ENCODE results near the gene CAPN1.
A peak's percentile ranks its signal among the peaks of the same experiment; 100 is the strongest.
"Not testable (repeated sequence)": the region's sequence is repeated elsewhere in the genome, so short reads cannot be mapped to it uniquely, and the experiment has no call there.

CAPN1 gene

DNA sequence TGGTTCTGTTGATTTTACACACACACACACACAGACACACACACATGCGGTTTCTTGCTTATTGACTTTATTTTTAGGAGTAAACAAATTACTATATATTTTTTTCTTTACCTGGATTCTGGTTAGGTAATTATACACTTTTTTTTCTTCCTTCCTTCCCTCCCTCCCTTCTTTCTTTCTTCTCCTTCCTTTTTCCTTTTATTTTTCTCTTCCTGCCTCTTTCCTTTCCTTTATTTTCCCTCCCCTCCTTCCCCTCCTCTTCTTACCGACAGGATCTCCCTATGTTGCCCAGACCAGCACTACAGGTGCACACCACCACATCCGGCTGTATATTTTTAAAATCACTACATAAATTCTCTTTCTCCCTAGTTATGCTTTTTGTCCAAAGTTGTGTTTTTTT lies 14.8 kb upstream of the CAPN1 start:
- no peak overlapping the region for H3K4me3 ChIP-seq (ENCODE audit: low read length)
- H3K9me3 ChIP-seq (ENCODE audit: control insufficient read depth, low read length), result no peaks in the 10 kb centered on the region
- H3K9ac ChIP-seq (ENCODE audit: low read length), result no peak overlapping the region
- peaks cover 8% of the 10 kb centered on the region for H3K4me1 ChIP-seq (ENCODE audit: control insufficient read depth, insufficient read depth, low read length)
- no peaks in the 10 kb centered on the region for H3K27me3 ChIP-seq (ENCODE audit: control insufficient read depth, insufficient read depth, low read length)
- no peaks in the 10 kb centered on the region for H3K36me3 ChIP-seq (ENCODE audit: control insufficient read depth, insufficient read depth, low read length)

- Histone ChIP-seq H3K4me3 (ENCODE audit: low read length) (no peak overlapping the region), H3K9me3 (ENCODE audit: control insufficient read depth, low read length) (no peaks in the 10 kb centered on the region), H3K27me3 (ENCODE audit: control insufficient read depth, insufficient read depth, low read length) (no peaks in the 10 kb centered on the region), H3K36me3 (ENCODE audit: control insufficient read depth, insufficient read depth, low read length) (no peaks in the 10 kb centered on the region), H3K4me1 (ENCODE audit: control insufficient read depth, insufficient read depth, low read length) (peaks cover 8% of the 10 kb centered on the region), H3K9ac (ENCODE audit: low read length) (no peak overlapping the region)
These were observed 14.1 kb upstream of the CAPN1 start for GRCh38 chr11:65167656-65168055.

- H3K9ac ChIP-seq (ENCODE audit: low read length), result no peak overlapping the region
- H3K27me3 ChIP-seq (ENCODE audit: control insufficient read depth, insufficient read depth, low read length), result no peaks in the 10 kb centered on the region
- H3K9me3 ChIP-seq (ENCODE audit: control insufficient read depth, low read length), result no peaks in the 10 kb centered on the region
- H3K4me3 ChIP-seq (ENCODE audit: low read length), result no peak overlapping the region
- H3K36me3 ChIP-seq (ENCODE audit: control insufficient read depth, insufficient read depth, low read length), result no peaks in the 10 kb centered on the region
- peaks cover 8% of the 10 kb centered on the region for H3K4me1 ChIP-seq (ENCODE audit: control insufficient read depth, insufficient read depth, low read length)
These were observed 12.5 kb upstream of the CAPN1 start for GRCh38 chr11:65169164-65169641.

GRCh38 chr11:65170058-65170534 lies 11.6 kb upstream of the CAPN1 start, which contains the start of gene SPDYC:
Gene SPDYC, plus strand, starts transcription at chr11:65170233. Its CDS starts 1,125 bp downstream, at chr11:65171358.
- no peak within 1 kb of the TSS for H3K4me3 ChIP-seq (ENCODE audit: low read length)

GRCh38 chr11:65172600-65172999 lies 9.1 kb upstream of the CAPN1 start:
- Histone ChIP-seq H3K4me3 (ENCODE audit: low read length) (no peak overlapping the region), H3K4me1 (ENCODE audit: control insufficient read depth, insufficient read depth, low read length) (no peaks in the 10 kb centered on the region), H3K27me3 (ENCODE audit: control insufficient read depth, insufficient read depth, low read length) (no peaks in the 10 kb centered on the region), H3K9ac (ENCODE audit: low read length) (no peak overlapping the region), H3K36me3 (ENCODE audit: control insufficient read depth, insufficient read depth, low read length) (no peaks in the 10 kb centered on the region), H3K9me3 (ENCODE audit: control insufficient read depth, low read length) (no peaks in the 10 kb centered on the region)

More at GRCh38 chr11:65170058-65170534, 11.6 kb upstream of the CAPN1 start, which contains the start of gene SPDYC:
- H3K27me3 ChIP-seq (ENCODE audit: control insufficient read depth, insufficient read depth, low read length), result no peaks in the 10 kb centered on the region
- no peak within 1 kb of the TSS for H3K9ac ChIP-seq (ENCODE audit: low read length)
- peaks cover 8% of the 10 kb centered on the region for H3K4me1 ChIP-seq (ENCODE audit: control insufficient read depth, insufficient read depth, low read length)
- no peaks in the 10 kb centered on the region for H3K9me3 ChIP-seq (ENCODE audit: control insufficient read depth, low read length)
- H3K36me3 ChIP-seq (ENCODE audit: control insufficient read depth, insufficient read depth, low read length), result no peaks in the 10 kb centered on the region

DNA sequence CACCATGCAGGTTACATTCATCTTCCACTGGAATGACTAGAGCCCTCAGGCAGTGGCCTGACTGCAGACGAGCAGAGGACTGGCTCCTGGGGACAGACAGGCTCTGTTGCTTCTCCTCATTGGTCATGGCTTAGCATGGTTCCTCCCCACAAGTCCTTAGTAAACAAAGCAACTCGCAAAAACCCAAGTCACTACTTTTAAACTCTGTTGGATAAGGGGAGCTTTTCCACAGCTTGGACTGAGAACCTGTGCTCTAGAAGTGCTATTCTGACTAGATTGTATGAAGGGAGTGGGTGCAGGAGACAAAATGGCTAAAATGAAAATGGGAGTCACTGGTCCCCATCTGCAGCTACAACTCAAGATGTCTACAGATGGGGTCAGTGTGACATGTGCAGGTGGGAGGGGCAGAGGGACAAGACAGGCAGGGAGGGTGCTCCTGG lies 7.1 kb upstream of the CAPN1 start:
- H3K9ac ChIP-seq (ENCODE audit: low read length); H3K4me1 ChIP-seq (ENCODE audit: control insufficient read depth, insufficient read depth, low read length); H3K9me3 ChIP-seq (ENCODE audit: control insufficient read depth, low read length); H3K36me3 ChIP-seq (ENCODE audit: control insufficient read depth, insufficient read depth, low read length); H3K27me3 ChIP-seq (ENCODE audit: control insufficient read depth, insufficient read depth, low read length); H3K4me3 ChIP-seq (ENCODE audit: low read length): not testable (repeated sequence)

DNA sequence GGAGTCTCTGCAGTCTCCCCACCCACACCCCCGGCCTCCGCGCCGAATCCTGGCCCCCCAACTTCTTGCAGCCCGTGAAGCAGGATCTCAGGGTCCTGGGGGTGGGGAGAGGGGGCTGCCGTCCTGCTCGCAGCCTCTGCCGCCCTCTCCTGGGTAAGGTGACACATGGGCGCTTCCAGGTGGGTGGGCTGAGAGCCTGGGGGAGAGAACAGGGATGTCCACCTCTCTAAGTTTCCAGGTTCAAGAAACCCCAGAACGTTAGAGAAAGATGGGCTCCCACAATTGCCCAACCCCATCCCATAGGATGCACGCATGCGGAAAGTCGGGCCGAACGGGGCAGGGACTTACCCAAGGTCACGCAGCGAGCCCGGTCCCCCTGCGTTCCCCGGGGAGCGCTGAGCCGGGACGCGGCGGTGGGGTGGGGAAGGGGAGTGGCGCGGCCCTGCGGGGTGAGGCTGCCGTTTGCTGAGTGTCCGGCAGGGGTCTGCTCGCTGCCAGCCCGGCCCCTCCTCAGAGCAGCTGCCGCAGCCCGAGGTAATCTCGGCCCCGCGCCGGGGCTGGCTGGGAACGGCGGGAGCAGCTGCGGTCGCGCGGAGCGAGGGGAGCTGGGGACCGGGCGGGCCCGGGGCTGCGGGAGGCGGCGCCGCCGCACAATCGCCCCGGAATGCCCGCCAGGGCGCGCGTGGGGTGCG lies 705 bp upstream of the CAPN1 start:
- Histone ChIP-seq H3K9me3 (ENCODE audit: control insufficient read depth, low read length) (no peaks in the 10 kb centered on the region), H3K27me3 (ENCODE audit: control insufficient read depth, insufficient read depth, low read length) (no peaks in the 10 kb centered on the region), H3K4me3 (ENCODE audit: low read length) (peak overlapping the region; percentile 75), H3K4me1 (ENCODE audit: control insufficient read depth, insufficient read depth, low read length) (peaks cover 28% of the 10 kb centered on the region), H3K9ac (ENCODE audit: low read length) (peak overlapping the region; percentile 67), H3K36me3 (ENCODE audit: control insufficient read depth, insufficient read depth, low read length) (no peaks in the 10 kb centered on the region)

GRCh38 chr11:65182258-65183170 lies 786 bp downstream of the CAPN1 start:
- Histone ChIP-seq H3K36me3 (ENCODE audit: control insufficient read depth, insufficient read depth, low read length) (peaks cover 11% of the 10 kb centered on the region), H3K9ac (ENCODE audit: low read length) (peak overlapping the region; percentile 96), H3K9me3 (ENCODE audit: control insufficient read depth, low read length) (no peaks in the 10 kb centered on the region), H3K4me1 (ENCODE audit: control insufficient read depth, insufficient read depth, low read length) (peaks cover 39% of the 10 kb centered on the region), H3K4me3 (ENCODE audit: low read length) (peak overlapping the region; percentile 99), H3K27me3 (ENCODE audit: control insufficient read depth, insufficient read depth, low read length) (no peaks in the 10 kb centered on the region)

DNA sequence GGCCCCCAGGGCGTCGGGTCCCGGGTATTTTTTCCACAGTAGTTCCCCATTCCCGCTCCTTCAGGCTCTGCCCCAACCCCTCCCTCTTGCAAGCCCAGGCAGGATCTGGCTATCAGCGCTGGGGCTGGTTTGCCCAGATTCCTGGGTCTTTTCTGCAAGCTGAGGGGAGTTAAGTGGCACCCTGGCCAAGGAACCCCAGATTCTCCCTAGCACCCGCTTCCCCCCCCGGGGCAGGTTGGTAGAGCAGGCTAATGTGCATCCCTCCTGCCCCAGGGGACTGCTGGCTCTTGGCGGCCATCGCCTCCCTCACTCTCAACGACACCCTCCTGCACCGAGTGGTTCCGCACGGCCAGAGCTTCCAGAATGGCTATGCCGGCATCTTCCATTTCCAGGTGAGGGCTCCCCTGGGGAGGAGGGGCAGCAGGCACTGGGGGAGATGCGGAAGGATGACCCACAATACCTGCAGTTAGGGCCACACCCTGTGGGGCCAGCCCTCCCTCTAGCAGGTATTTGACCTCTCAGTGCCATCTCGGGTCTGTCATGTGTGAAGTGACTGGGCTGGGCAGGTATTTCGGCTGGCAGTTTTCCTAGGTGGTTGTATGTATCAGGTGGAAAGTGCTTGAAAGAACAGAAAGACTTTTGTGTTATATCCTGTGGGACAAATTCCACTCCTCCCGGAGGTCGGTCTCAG lies 1.6 kb downstream of the CAPN1 start:
- H3K4me1 ChIP-seq (ENCODE audit: control insufficient read depth, insufficient read depth, low read length), result peaks cover 39% of the 10 kb centered on the region
- no peaks in the 10 kb centered on the region for H3K9me3 ChIP-seq (ENCODE audit: control insufficient read depth, low read length)
- peak overlapping the region; percentile 99 for H3K4me3 ChIP-seq (ENCODE audit: low read length)
- no peaks in the 10 kb centered on the region for H3K27me3 ChIP-seq (ENCODE audit: control insufficient read depth, insufficient read depth, low read length)
- H3K9ac ChIP-seq (ENCODE audit: low read length), result peak overlapping the region; percentile 96
- H3K36me3 ChIP-seq (ENCODE audit: control insufficient read depth, insufficient read depth, low read length), result peaks cover 11% of the 10 kb centered on the region

GRCh38 chr11:65184146-65184545 lies 2.4 kb downstream of the CAPN1 start:
- Histone ChIP-seq H3K27me3 (ENCODE audit: control insufficient read depth, insufficient read depth, low read length) (no peaks in the 10 kb centered on the region), H3K9ac (ENCODE audit: low read length) (no peak overlapping the region), H3K9me3 (ENCODE audit: control insufficient read depth, low read length) (no peaks in the 10 kb centered on the region), H3K4me1 (ENCODE audit: control insufficient read depth, insufficient read depth, low read length) (peaks cover 39% of the 10 kb centered on the region), H3K36me3 (ENCODE audit: control insufficient read depth, insufficient read depth, low read length) (peaks cover 11% of the 10 kb centered on the region), H3K4me3 (ENCODE audit: low read length) (no peak overlapping the region)

- Histone ChIP-seq H3K9ac (ENCODE audit: low read length) (no peak overlapping the region), H3K36me3 (ENCODE audit: control insufficient read depth, insufficient read depth, low read length) (peaks cover 11% of the 10 kb centered on the region), H3K9me3 (ENCODE audit: control insufficient read depth, low read length) (no peaks in the 10 kb centered on the region), H3K27me3 (ENCODE audit: control insufficient read depth, insufficient read depth, low read length) (no peaks in the 10 kb centered on the region), H3K4me3 (ENCODE audit: low read length) (no peak overlapping the region), H3K4me1 (ENCODE audit: control insufficient read depth, insufficient read depth, low read length) (peaks cover 39% of the 10 kb centered on the region)
These were observed 3.4 kb downstream of the CAPN1 start for GRCh38 chr11:65185171-65185570.

All from mucosa of stomach (tissue), 1 donor.